Progenitor cell of endocrine pancreas (in vitro differentiated cells): Measurements from ENCODE around the gene MEFV. TPM values are rescaled to one million over a fixed set of nuclear protein-coding genes. Genes with fewer than 3 reads are reported as not detected.
"Not testable (repeated sequence)": the region's sequence is repeated elsewhere in the genome, so short reads cannot be mapped to it uniquely, and the experiment has no call there.

Experiments used
- DNase-seq: peaks from one replicate; pipeline ENCODE4 v3.0.0; 2021; ENCODE audit warnings: low spot score; ENCODE audit not compliant: unreplicated experiment
- H3K27ac Mint-ChIP-seq: 2 replicates; pipeline ENCODE4 v1.8.0; 2021; ENCODE audit warnings: mild to moderate bottlenecking, moderate library complexity, mixed read lengths
- H3K27me3 Mint-ChIP-seq: 2 replicates; pipeline ENCODE4 v1.8.0; 2021; ENCODE audit warnings: mixed read lengths
- H3K36me3 Mint-ChIP-seq: 2 replicates; pipeline ENCODE4 v1.8.0; 2022; ENCODE audit warnings: mixed read lengths; ENCODE audit not compliant: insufficient read depth
- H3K4me1 Mint-ChIP-seq: 2 replicates; pipeline ENCODE4 v1.8.0; 2021; ENCODE audit warnings: low read depth, mixed read lengths
- H3K4me3 Mint-ChIP-seq: 2 replicates; pipeline ENCODE4 v1.8.0; 2021; ENCODE audit warnings: low read depth, mild to moderate bottlenecking, moderate library complexity, mixed read lengths
- H3K9me3 Mint-ChIP-seq: 2 replicates; pipeline ENCODE4 v1.8.0; 2021; ENCODE audit warnings: low read depth, mixed read lengths
- CTCF ChIP-seq: fragments of 200-600 bp; sonication (generic); IDR thresholded peaks from one replicate; pipeline ENCODE4 v1.5.0; 2021; ENCODE audit warnings: antibody characterized with exemption, mild to moderate bottlenecking; ENCODE audit not compliant: unreplicated experiment
- total RNA-seq: library from RNA; stranded (reverse); gene quantifications from 2 replicates; pipeline ENCODE4 v1.2.1, GENCODE V29; 2021

The MEFV gene
- total RNA-seq, 1 donor from 2014 or later = not detected

GRCh38 chr16:3207086-3207953 lies 49.1 kb downstream of the MEFV start:
- TF ChIP-seq CTCF = no peak
- Mint-ChIP-seq H3K27ac (no peak overlapping the region), H3K4me1 (no peaks in the 10 kb centered on the region), H3K27me3 (peaks cover 14% of the 10 kb centered on the region), H3K36me3 (no peaks in the 10 kb centered on the region), H3K4me3 (no peak overlapping the region), H3K9me3 (peaks cover 43% of the 10 kb centered on the region)
- DNase-seq = no peak

GRCh38 chr16:3205939-3206338 lies 50.5 kb downstream of the MEFV start:
- not testable (repeated sequence) for H3K4me1 Mint-ChIP-seq, DNase-seq, H3K27ac Mint-ChIP-seq, H3K4me3 Mint-ChIP-seq, H3K36me3 Mint-ChIP-seq
- H3K27me3 Mint-ChIP-seq = peaks cover 21% of the 10 kb centered on the region
- peaks cover 36% of the 10 kb centered on the region for H3K9me3 Mint-ChIP-seq

GRCh38 chr16:3202903-3203539 lies 53.4 kb downstream of the MEFV start:
- no peak for TF ChIP-seq CTCF
- Mint-ChIP-seq H3K27ac (no peak overlapping the region), H3K4me3 (no peak overlapping the region), H3K9me3 (peaks cover 25% of the 10 kb centered on the region), H3K36me3 (no peaks in the 10 kb centered on the region), H3K27me3 (peaks cover 42% of the 10 kb centered on the region), H3K4me1 (no peaks in the 10 kb centered on the region)
- DNase-seq = no peak

GRCh38 chr16:3198334-3199072 lies 57.9 kb downstream of the MEFV start:
- Mint-ChIP-seq H3K27ac (no peak overlapping the region), H3K27me3 (peaks cover 61% of the 10 kb centered on the region), H3K9me3 (no peaks in the 10 kb centered on the region), H3K4me3 (no peak overlapping the region), H3K36me3 (no peaks in the 10 kb centered on the region), H3K4me1 (no peaks in the 10 kb centered on the region)
- DNase-seq = no peak
- no peak for TF ChIP-seq CTCF

GRCh38 chr16:3197694-3198333 lies 58.6 kb downstream of the MEFV start:
- not testable (repeated sequence) for H3K9me3 Mint-ChIP-seq, H3K4me1 Mint-ChIP-seq, H3K4me3 Mint-ChIP-seq, DNase-seq, H3K36me3 Mint-ChIP-seq, H3K27ac Mint-ChIP-seq
- H3K27me3 Mint-ChIP-seq = peaks cover 61% of the 10 kb centered on the region

- no peak for DNase-seq
- no peak for TF ChIP-seq CTCF
- no peaks in the 10 kb centered on the region for H3K36me3 Mint-ChIP-seq
- H3K4me3 Mint-ChIP-seq = no peak overlapping the region
- H3K4me1 Mint-ChIP-seq = peaks cover under 1% of the 10 kb centered on the region
- peaks cover 65% of the 10 kb centered on the region for H3K27me3 Mint-ChIP-seq
- no peaks in the 10 kb centered on the region for H3K9me3 Mint-ChIP-seq
- H3K27ac Mint-ChIP-seq = no peak overlapping the region
Observed at GRCh38 chr16:3195975-3196374, 60.5 kb downstream of the MEFV start.
